Ovary (tissue), 3 donors: Measurements from ENCODE around the gene NDST4.

ENCODE experiments used
- POLR2A ChIP-seq: fragments of 450-650 bp; IDR thresholded peaks from one replicate; pipeline ENCODE4 v1.6.1; 2017; ENCODE audit warnings: antibody characterized with exemption, mild to moderate bottlenecking, moderate library complexity
- TF ChIP-seq, protein P1 (sequence below), 3 donors: fragments of 450-650 bp in 2 of 3; fragments of 200-600 bp in 1 of 3; IDR thresholded peaks; one replicate each; pipeline versions ENCODE4 v1.5.1 to v1.8.0; 2016 to 2022; ENCODE audit warnings: antibody characterized with exemption in 3 of 3, mild to moderate bottlenecking in 1 of 3
- donor health status: DM: no; HTN: no; CAD: no.

DNA sequence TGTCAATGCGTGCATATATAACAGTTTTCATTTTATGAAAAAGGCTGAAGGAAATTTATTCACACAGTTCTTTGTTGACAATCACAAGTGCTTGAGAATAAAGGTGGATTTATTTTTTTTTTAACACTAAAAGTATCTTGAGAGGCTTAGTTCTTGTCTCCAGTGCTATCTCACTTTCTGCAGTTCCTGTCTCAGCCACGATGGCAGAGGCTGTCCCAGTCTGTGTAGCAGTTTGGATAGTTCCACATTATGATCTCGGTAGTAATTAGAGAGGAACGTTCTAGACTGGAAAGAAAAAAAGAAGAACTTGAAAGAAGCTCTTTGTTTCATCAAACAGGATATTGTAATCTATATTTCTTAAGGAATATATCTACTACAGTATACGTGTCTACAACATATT is 285.8 kb downstream of the NDST4 start:
- TF ChIP-seq, protein P1, sequence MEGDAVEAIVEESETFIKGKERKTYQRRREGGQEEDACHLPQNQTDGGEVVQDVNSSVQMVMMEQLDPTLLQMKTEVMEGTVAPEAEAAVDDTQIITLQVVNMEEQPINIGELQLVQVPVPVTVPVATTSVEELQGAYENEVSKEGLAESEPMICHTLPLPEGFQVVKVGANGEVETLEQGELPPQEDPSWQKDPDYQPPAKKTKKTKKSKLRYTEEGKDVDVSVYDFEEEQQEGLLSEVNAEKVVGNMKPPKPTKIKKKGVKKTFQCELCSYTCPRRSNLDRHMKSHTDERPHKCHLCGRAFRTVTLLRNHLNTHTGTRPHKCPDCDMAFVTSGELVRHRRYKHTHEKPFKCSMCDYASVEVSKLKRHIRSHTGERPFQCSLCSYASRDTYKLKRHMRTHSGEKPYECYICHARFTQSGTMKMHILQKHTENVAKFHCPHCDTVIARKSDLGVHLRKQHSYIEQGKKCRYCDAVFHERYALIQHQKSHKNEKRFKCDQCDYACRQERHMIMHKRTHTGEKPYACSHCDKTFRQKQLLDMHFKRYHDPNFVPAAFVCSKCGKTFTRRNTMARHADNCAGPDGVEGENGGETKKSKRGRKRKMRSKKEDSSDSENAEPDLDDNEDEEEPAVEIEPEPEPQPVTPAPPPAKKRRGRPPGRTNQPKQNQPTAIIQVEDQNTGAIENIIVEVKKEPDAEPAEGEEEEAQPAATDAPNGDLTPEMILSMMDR (IDR thresholded peaks at IDR 0.05), result no peak
- no peak for TF ChIP-seq POLR2A
